ENCODE data around the gene HSD11B1. TPM values are rescaled to one million over a fixed set of nuclear protein-coding genes. Genes with fewer than 3 reads are reported as not detected.

HSD11B1 gene
- total RNA-seq, 2 experiments from 2014 or later = 0.33 TPM; not detected in 1

DNA sequence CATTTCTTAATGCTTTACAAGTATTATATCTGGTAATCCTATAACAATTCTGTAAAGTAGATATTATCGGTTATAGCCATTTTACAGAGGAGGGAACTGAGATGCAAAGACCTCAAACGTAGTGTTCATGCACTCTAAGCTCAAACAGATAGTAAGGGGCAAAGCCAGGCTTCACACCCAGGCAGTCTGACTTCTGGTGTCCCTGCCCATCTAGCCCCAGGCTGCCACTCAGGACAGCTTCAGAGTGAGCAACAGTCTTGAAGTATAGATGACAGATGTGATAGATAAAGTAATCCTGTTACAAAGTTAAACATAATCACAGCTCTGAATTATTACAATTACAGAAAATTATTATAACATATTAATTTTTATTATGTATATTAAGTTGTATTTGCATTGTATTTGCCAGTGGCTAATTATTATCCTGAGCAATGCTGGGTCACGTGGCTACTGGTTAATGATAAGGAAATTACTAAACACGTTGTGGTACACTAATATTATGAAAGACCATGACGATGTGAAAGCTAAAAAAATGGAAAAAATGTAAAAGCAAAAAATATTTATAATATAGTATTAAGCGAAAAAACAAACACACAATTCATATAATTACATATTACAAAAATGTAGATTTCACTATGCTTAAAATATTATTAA lies 45.2 kb downstream of the HSD11B1 start:
- peaks cover 59% of the 10 kb centered on the region for H3K4me1 ChIP-seq (ENCODE audit: insufficient read depth, low read length)
- H3K9me3 ChIP-seq (ENCODE audit: control insufficient read depth in 1 of 2, insufficient read depth in 1 of 2, low read length in 2 of 2) = no peaks in the 10 kb centered on the region
- no peaks in the 10 kb centered on the region for H3K27me3 ChIP-seq (ENCODE audit: control insufficient read depth in 1 of 2, insufficient read depth in 2 of 2, low read length in 2 of 2)
- H3K36me3 ChIP-seq (ENCODE audit: insufficient read depth, low read length) = no peaks in the 10 kb centered on the region
- ATAC-seq (ENCODE audit: poor library complexity) (no peak), DNase-seq (peak in 1 of 14 experiments; percentile 22)
- H3K4me3 ChIP-seq (ENCODE audit: low read length) = no peak overlapping the region
- Mint-ChIP-seq H3K36me3 (ENCODE audit: low read depth) (no peaks in the 10 kb centered on the region), H3K9me3 (no peaks in the 10 kb centered on the region), H3K27me3 (no peaks in the 10 kb centered on the region), H3K27ac (peak overlapping the region; percentile 94), H3K4me3 (peak overlapping the region; percentile 16), H3K4me1 (ENCODE audit: low read depth) (peaks cover 69% of the 10 kb centered on the region)
- intact Hi-C loops (cut with DNase I, micrococcal nuclease) = loop anchor here (2.0 to 5.0 kb wide), 3 partner anchors 17 to 73 kb away; no protein-coding TSS in a partner anchor
- CTCF ChIA-PET = interaction anchor here (0.7 to 7.3 kb wide), 7 partner anchors 16 to 183 kb away, joined by 3 to 80 read pairs (median 8); partner anchors contain the start of gene UTP25
- H3K27ac ChIP-seq (ENCODE audit: low read depth in 1 of 2, low read length in 2 of 2) = no peak overlapping the region
- POLR2A ChIA-PET = interaction anchor here (0.7 to 13.9 kb wide), 4 partner anchors 18 to 76 kb away, joined by 3 to 478 read pairs (median 5); partner anchors contain the start of gene C1orf74
- TF ChIP-seq, protein P1, sequence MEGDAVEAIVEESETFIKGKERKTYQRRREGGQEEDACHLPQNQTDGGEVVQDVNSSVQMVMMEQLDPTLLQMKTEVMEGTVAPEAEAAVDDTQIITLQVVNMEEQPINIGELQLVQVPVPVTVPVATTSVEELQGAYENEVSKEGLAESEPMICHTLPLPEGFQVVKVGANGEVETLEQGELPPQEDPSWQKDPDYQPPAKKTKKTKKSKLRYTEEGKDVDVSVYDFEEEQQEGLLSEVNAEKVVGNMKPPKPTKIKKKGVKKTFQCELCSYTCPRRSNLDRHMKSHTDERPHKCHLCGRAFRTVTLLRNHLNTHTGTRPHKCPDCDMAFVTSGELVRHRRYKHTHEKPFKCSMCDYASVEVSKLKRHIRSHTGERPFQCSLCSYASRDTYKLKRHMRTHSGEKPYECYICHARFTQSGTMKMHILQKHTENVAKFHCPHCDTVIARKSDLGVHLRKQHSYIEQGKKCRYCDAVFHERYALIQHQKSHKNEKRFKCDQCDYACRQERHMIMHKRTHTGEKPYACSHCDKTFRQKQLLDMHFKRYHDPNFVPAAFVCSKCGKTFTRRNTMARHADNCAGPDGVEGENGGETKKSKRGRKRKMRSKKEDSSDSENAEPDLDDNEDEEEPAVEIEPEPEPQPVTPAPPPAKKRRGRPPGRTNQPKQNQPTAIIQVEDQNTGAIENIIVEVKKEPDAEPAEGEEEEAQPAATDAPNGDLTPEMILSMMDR (IDR thresholded peaks at IDR 0.05) = no peak

GRCh38 chr1:209751627-209752231 lies 47.1 kb downstream of the HSD11B1 start:
- Histone ChIP-seq H3K27me3 (ENCODE audit: control insufficient read depth in 1 of 2, insufficient read depth in 2 of 2, low read length in 2 of 2) (no peaks in the 10 kb centered on the region), H3K9me3 (ENCODE audit: control insufficient read depth in 1 of 2, insufficient read depth in 1 of 2, low read length in 2 of 2) (no peaks in the 10 kb centered on the region), H3K36me3 (ENCODE audit: insufficient read depth, low read length) (no peaks in the 10 kb centered on the region), H3K4me3 (ENCODE audit: low read length) (peak overlapping the region; percentile 26), H3K4me1 (ENCODE audit: insufficient read depth, low read length) (peaks cover 71% of the 10 kb centered on the region), H3K27ac (ENCODE audit: low read depth in 1 of 2, low read length in 2 of 2) (peak overlapping the region; percentile 66 to 69)
- POLR2A ChIA-PET = interaction anchor here (0.6 to 13.9 kb wide), 9 partner anchors 10 to 1540 kb away, joined by 3 to 478 read pairs (median 3); partner anchors contain the start of genes C1orf74, IRF6 and UTP25
- CTCF ChIA-PET = interaction anchor here (7.3 kb wide), 1 partner anchor 14 kb away, joined by 80 read pairs; no protein-coding TSS in a partner anchor
- peak in 3 of 14 experiments; percentile 40 to 71 (median 47) for DNase-seq
- H3K27ac Mint-ChIP-seq = peak overlapping the region; percentile 94
- no peaks in the 10 kb centered on the region for H3K9me3 Mint-ChIP-seq
- H3K4me3 Mint-ChIP-seq = peak overlapping the region; percentile 77
- peaks cover 87% of the 10 kb centered on the region for H3K4me1 Mint-ChIP-seq (ENCODE audit: low read depth)
- H3K36me3 Mint-ChIP-seq (ENCODE audit: low read depth) = peaks cover 10% of the 10 kb centered on the region
- no peaks in the 10 kb centered on the region for H3K27me3 Mint-ChIP-seq
- intact Hi-C loops (cut with DNase I, micrococcal nuclease) = no loop called here
- ATAC-seq (ENCODE audit: poor library complexity) = no peak
- TF ChIP-seq, protein P1 (IDR thresholded peaks at IDR 0.05) = no peak

DNA sequence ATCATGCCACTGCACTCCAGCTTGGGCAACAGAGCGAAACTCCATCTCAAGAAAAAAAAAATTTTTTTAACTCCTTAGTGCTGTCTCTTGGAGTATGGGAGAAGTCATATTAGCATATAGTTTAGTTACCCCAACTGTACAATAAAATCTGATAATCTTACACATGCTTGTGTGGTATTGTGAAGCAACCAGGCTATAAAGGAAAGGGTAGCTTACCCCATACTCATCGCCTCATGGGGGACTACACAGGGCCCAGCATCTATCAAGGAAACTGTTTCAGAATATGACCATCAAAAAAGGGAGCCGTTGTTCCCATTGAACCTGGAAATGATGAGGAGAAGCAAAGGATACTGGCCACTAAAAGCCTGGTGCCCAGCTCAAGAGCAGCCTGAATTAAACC lies 48.2 kb downstream of the HSD11B1 start:
- H3K27me3 ChIP-seq (ENCODE audit: control insufficient read depth in 1 of 2, insufficient read depth in 2 of 2, low read length in 2 of 2) = no peaks in the 10 kb centered on the region
- intact Hi-C loops (cut with DNase I, micrococcal nuclease) = no loop called here
- CTCF ChIA-PET = interaction anchor here (1.5 kb wide), 1 partner anchor 16 kb away, joined by 5 read pairs; no protein-coding TSS in a partner anchor
- no peak overlapping the region for H3K4me3 ChIP-seq (ENCODE audit: low read length)
- peaks cover 66% of the 10 kb centered on the region for H3K4me1 ChIP-seq (ENCODE audit: insufficient read depth, low read length)
- POLR2A ChIA-PET = interaction anchor here (0.7 to 13.9 kb wide), 2 partner anchors 15 to 35 kb away, joined by 3 to 478 read pairs; no protein-coding TSS in a partner anchor
- Mint-ChIP-seq H3K9me3 (no peaks in the 10 kb centered on the region), H3K4me3 (no peak overlapping the region), H3K27ac (peak overlapping the region; percentile 72), H3K36me3 (ENCODE audit: low read depth) (peaks cover 22% of the 10 kb centered on the region), H3K4me1 (ENCODE audit: low read depth) (peaks cover 78% of the 10 kb centered on the region), H3K27me3 (no peaks in the 10 kb centered on the region)
- no peaks in the 10 kb centered on the region for H3K9me3 ChIP-seq (ENCODE audit: control insufficient read depth in 1 of 2, insufficient read depth in 1 of 2, low read length in 2 of 2)
- no peak overlapping the region for H3K27ac ChIP-seq (ENCODE audit: low read depth in 1 of 2, low read length in 2 of 2)
- ATAC-seq (ENCODE audit: poor library complexity) (no peak), DNase-seq (no peak)
- no peaks in the 10 kb centered on the region for H3K36me3 ChIP-seq (ENCODE audit: insufficient read depth, low read length)
- TF ChIP-seq, protein P1 (IDR thresholded peaks at IDR 0.05) = no peak

All from CD4-positive, alpha-beta T cell (primary cell).